H1 (cell line): Measurements from ENCODE around the gene C1orf115. TPM values are rescaled to one million over a fixed set of nuclear protein-coding genes. Genes with fewer than 3 reads are reported as not detected.

Source experiments
- BACH1 ChIP-seq: IDR thresholded peaks from 2 replicates; pipeline ENCODE4 v1.6.1; 2012; ENCODE audit warnings: low read length, improper control_type of control experiment
- CHD2 ChIP-seq: IDR thresholded peaks from 2 replicates; pipeline ENCODE4 v1.6.1; 2012; ENCODE audit warnings: low read length, improper control_type of control experiment
- GABPA ChIP-seq: IDR thresholded peaks from 2 replicates; pipeline ENCODE4 v1.6.1; 2011; ENCODE audit warnings: mild to moderate bottlenecking, low read length, moderate library complexity, borderline replicate concordance; ENCODE audit not compliant: insufficient read depth
- NANOG ChIP-seq: IDR thresholded peaks from 2 replicates; pipeline ENCODE4 v1.6.1; 2011; ENCODE audit warnings: low read length, low read depth, mild to moderate bottlenecking, inconsistent platforms; ENCODE audit not compliant: insufficient read depth, poor library complexity, severe bottlenecking
- PHF8 ChIP-seq: fragments of 200-600 bp; sonication (generic); conservative IDR thresholded peaks from 2 replicates; pipeline ENCODE4 v1.7.1; 2012; ENCODE audit warnings: low read depth, mild to moderate bottlenecking, inconsistent platforms, low read length, moderate library complexity
- RFX5 ChIP-seq: IDR thresholded peaks from 2 replicates; pipeline ENCODE4 v1.6.1; 2011; ENCODE audit warnings: low read depth, low read length, improper control_type of control experiment, borderline replicate concordance
- TCF12 ChIP-seq: IDR thresholded peaks from 2 replicates; pipeline ENCODE4 v1.6.1; 2011; ENCODE audit warnings: low read depth, mild to moderate bottlenecking, low read length
- polyA plus RNA-seq, 7 experiments: library from polyadenylated mRNA; depleted of rRNA in 3 of 7; stranded (reverse) in 5 of 7; unstranded in 2 of 7; fragments of >200 nt in 5 of 7; fragments of 200-250 nt in 2 of 7; gene quantifications; 1 replicate in 5 of 7; 2 replicates in 1 of 7; 4 replicates in 1 of 7; pipeline versions ENCODE4 v1.2.1 to v1.2.3, GENCODE V29; 2011 to 2013; ENCODE audit warnings: missing spikeins in 2 of 7, mixed read lengths in 2 of 7
- total RNA-seq: library from RNA; stranded (reverse); fragmentation: NEBNext Ultra II Directional; extraction: Animal tissue kit (Norgen Biotek cat#: 25700); gene quantifications from 2 replicates; pipeline ENCODE4 v1.2.1, GENCODE V29; 2021

Gene C1orf115
- total and polyA plus RNA-seq, 2 of the 8 experiments (the other 6 are each of a cell fraction or from before 2014, with no cell fraction given), result 3.5 to 5.6 TPM

- no peak for TF ChIP-seq BACH1
- TF ChIP-seq RFX5, result no peak
- TF ChIP-seq NANOG, result no peak
- TF ChIP-seq TCF12, result no peak
- TF ChIP-seq CHD2, result no peak
- no peak for TF ChIP-seq GABPA
- TF ChIP-seq PHF8, result no peak
- TF ChIP-seq, all 59 proteins: peak for 0
Measured at GRCh38 chr1:220705782-220706181, 15.6 kb downstream of the C1orf115 start (continued).
